Measurements from ENCODE around the gene AACS. TPM values are rescaled to one million over a fixed set of nuclear protein-coding genes. Genes with fewer than 3 reads are reported as not detected.

The AACS gene
- total and polyA plus RNA-seq, 2 of the 4 experiments (the other 2 are of a cell fraction) = 22.0 to 24.9 TPM

DNA sequence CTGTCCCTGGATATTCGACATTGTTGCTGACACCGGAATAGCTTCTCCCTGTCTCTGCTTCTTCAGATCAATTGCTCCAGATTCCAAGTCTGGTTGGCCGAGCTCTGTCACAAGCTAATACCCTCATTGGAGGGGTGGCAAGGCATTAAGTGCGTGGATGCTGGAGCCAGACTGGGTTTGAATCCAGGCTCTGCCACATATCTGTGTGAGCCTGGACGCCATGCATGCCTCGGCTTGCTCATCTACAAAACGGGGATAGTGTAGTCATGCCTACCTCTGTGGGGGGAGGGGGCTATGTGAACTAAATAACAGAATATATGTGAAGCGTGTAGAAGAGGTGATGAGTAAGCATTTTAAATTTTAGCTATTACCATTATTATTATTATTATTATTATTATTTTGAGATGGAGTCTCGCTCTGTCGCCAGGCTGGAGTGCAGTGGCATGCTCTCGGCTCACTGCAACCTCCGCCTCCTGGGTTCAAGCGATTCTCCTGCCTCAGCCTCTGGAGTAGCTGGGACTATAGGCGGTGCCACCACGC is 97.3 kb downstream of the AACS start:
- H2AK5ac ChIP-seq (ENCODE audit: low read depth, low read length) = no peak overlapping the region
- no peak overlapping the region for H3K4ac ChIP-seq (ENCODE audit: low read depth, low read length)
- H3K9ac ChIP-seq (ENCODE audit: low read depth, low read length) = no peak overlapping the region
- no peak overlapping the region for H3K56ac ChIP-seq (ENCODE audit: extremely low read depth, insufficient read depth, low read length)
- no peaks in the 10 kb centered on the region for H3K4me1 ChIP-seq (ENCODE audit: control insufficient read depth, insufficient read depth, low read length)
- no peak overlapping the region for H3K18ac ChIP-seq (ENCODE audit: low read depth, low read length)
- intact Hi-C loops (cut with micrococcal nuclease) (no loop called here), in situ Hi-C loops (cut with MboI; ENCODE audit: low sequenced_read_pairs) (no loop called here), dilution Hi-C loops (cut with HindIII; ENCODE audit: low sequenced_read_pairs, unreplicated experiment) (no loop called here)
- ATAC-seq (ENCODE audit: low read depth) (no peak), DNase-seq (no peak)
- H3K4me2 ChIP-seq (ENCODE audit: low read depth, low read length) = no peak overlapping the region
- no peaks in the 10 kb centered on the region for H3K27me3 ChIP-seq (ENCODE audit: control insufficient read depth, insufficient read depth, low read length)
- H3K4me3 ChIP-seq (ENCODE audit: insufficient read depth, low read depth, low read length) = no peak overlapping the region
- no peaks in the 10 kb centered on the region for H3K9me1 ChIP-seq (ENCODE audit: insufficient read depth, low read length)
- H3K14ac ChIP-seq (replicated peaks; ENCODE audit: low read depth, low read length) = no peak overlapping the region
- H4K8ac ChIP-seq (ENCODE audit: low read depth in 2 of 2, low read length in 2 of 2) = no peak overlapping the region
- H2BK15ac ChIP-seq (ENCODE audit: low read depth, low read length) = no peak overlapping the region
- WGBS, 2 experiments (ENCODE audit: extremely low coverage in 2 of 2, insufficient read length in 1 of 2) = 80% methylated on average over 1 of the region's 15 CpGs; no CpG with 5 or more reads in 1 of the 2 experiments
- no peaks in the 10 kb centered on the region for H3K9me3 ChIP-seq (ENCODE audit: control insufficient read depth, insufficient read depth, low read length)
- no peak overlapping the region for H2BK20ac ChIP-seq (ENCODE audit: low read depth, low read length)
- no peaks in the 10 kb centered on the region for H4K20me1 ChIP-seq (ENCODE audit: insufficient read depth, low read length)
- no peak overlapping the region for H4K5ac ChIP-seq (ENCODE audit: low read depth, low read length)
- TF ChIP-seq POLR2A (IDR thresholded peaks at IDR 0.05; ENCODE audit: low read depth, low read length) = no peak
- TF ChIP-seq USF2 (IDR thresholded peaks at IDR 0.05; ENCODE audit: low read depth, low read length) = no peak
- TF ChIP-seq RAD21 (IDR thresholded peaks at IDR 0.05; ENCODE audit: low read length) = no peak
- no peak for TF ChIP-seq MAFK (IDR thresholded peaks at IDR 0.05; ENCODE audit: low read depth, low read length)
- H2BK120ac ChIP-seq (ENCODE audit: low read depth, low read length) = no peak overlapping the region
- H3K23ac ChIP-seq (ENCODE audit: low read depth, low read length) = no peak overlapping the region
- no peak overlapping the region for H2AK9ac ChIP-seq (replicated peaks; ENCODE audit: low read depth, low read length, poor library complexity)
- no peak overlapping the region for H3K27ac ChIP-seq (ENCODE audit: insufficient read depth, low read length)
- no peak overlapping the region for H2BK5ac ChIP-seq (ENCODE audit: low read depth, low read length, poor library complexity, severe bottlenecking)
- H4K91ac ChIP-seq (ENCODE audit: insufficient read depth, low read depth, low read length) = no peak overlapping the region
- H2AFZ ChIP-seq (replicated peaks; ENCODE audit: low read length, poor library complexity) = no peak overlapping the region
- ChIA-PET CTCF (no interaction called here), POLR2A (ENCODE audit: unreplicated experiment) (no interaction called here)
- no peaks in the 10 kb centered on the region for H3K79me1 ChIP-seq (ENCODE audit: low read depth in 1 of 2, low read length in 2 of 2)
- no TSS peak for BruUV-seq (replicated peaks)
- no peaks in the 10 kb centered on the region for H3K36me3 ChIP-seq (ENCODE audit: control insufficient read depth, insufficient read depth, low read length)
